Measurements from ENCODE around the gene ERBB4. TPM values are rescaled to one million over a fixed set of nuclear protein-coding genes. Genes with fewer than 3 reads are reported as not detected.

The ERBB4 gene
- total RNA-seq, 1 experiment from 2014 or later = 0.04 TPM

DNA sequence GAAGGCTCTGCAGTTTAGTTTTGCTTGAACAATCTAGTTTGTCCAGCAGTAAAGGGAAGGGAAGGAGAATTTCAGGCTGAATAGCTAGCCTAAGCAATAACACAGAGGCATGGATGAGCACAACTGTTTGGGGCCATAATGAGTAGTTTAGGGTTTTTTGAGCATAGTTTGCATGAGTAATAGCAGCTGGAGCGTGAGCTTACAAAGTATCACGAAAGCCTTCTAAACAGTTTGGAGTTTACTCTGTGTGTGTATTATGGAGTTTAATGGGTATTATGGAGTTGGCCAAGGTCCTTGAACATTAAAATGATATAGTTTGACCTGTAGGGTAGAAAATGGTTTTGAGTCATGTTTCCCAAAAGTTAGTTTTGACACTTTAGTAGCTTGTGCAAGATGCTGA is 782.3 kb downstream of the ERBB4 start:
- no peaks in the 10 kb centered on the region for H3K4me1 Mint-ChIP-seq
- Histone ChIP-seq H3K27me3 (ENCODE audit: insufficient read depth, low read length) (no peaks in the 10 kb centered on the region), H2BK20ac (ENCODE audit: low read depth, low read length, poor library complexity, severe bottlenecking) (no peak overlapping the region), H2AK5ac (ENCODE audit: insufficient read length, low read length) (no peak overlapping the region), H3K27ac (ENCODE audit: insufficient read length, low read depth, low read length) (no peak overlapping the region), H4K8ac (replicated peaks; ENCODE audit: insufficient read length, low read depth, low read length) (no peak overlapping the region), H4K5ac (ENCODE audit: insufficient read length, low read depth, low read length) (no peak overlapping the region), H3K14ac (ENCODE audit: insufficient read depth, low read length) (no peak overlapping the region), H2BK120ac (ENCODE audit: low read depth, low read length, poor library complexity, severe bottlenecking) (no peak overlapping the region), H3K4me2 (ENCODE audit: insufficient read depth, insufficient read length, low read length) (no peak overlapping the region), H4K91ac (ENCODE audit: insufficient read length, low read depth, low read length) (no peak overlapping the region), H3K4ac (ENCODE audit: low read depth, low read length) (no peak overlapping the region), H2BK12ac (ENCODE audit: insufficient read length, low read depth, low read length) (no peak overlapping the region), H2BK5ac (ENCODE audit: insufficient read length, low read length) (no peak overlapping the region), H3K4me1 (ENCODE audit: insufficient read depth, low read length) (no peaks in the 10 kb centered on the region), H3K23me2 (ENCODE audit: insufficient read length, low read depth, low read length, poor library complexity, severe bottlenecking) (no peaks in the 10 kb centered on the region), H3K79me2 (ENCODE audit: insufficient read depth, low read length) (no peaks in the 10 kb centered on the region), H3K9ac (ENCODE audit: extremely low read depth, insufficient read length, low read length) (no peak overlapping the region), H2AFZ (ENCODE audit: low read length) (no peak overlapping the region), H3T11ph (ENCODE audit: low read length) (no peak overlapping the region), H4K20me1 (ENCODE audit: control insufficient read depth, insufficient read depth, insufficient read length) (no peaks in the 10 kb centered on the region), H3K23ac (ENCODE audit: insufficient read length, low read depth, low read length) (no peak overlapping the region), H2BK15ac (ENCODE audit: low read depth, low read length) (no peak overlapping the region), H3K56ac (ENCODE audit: insufficient read length, low read depth, low read length) (no peak overlapping the region), H3K9me3 (ENCODE audit: control insufficient read depth, low read depth, low read length) (no peaks in the 10 kb centered on the region), H3K79me1 (ENCODE audit: insufficient read depth, low read depth, low read length, poor library complexity, severe bottlenecking) (no peaks in the 10 kb centered on the region), H3K18ac (ENCODE audit: insufficient read length, low read depth, low read length) (no peak overlapping the region)
- no peak for DNase-seq
- H3K27ac Mint-ChIP-seq = no peak overlapping the region
- H3K9me3 Mint-ChIP-seq = no peaks in the 10 kb centered on the region
- no peak overlapping the region for H3K4me3 Mint-ChIP-seq
- no CpG with 5 or more reads among the region's 2 CpGs for whole genome bisulfite sequencing (ENCODE audit: extremely low coverage, insufficient read length, low lambda C conversion rate)
- no peaks in the 10 kb centered on the region for H3K36me3 Mint-ChIP-seq (ENCODE audit: insufficient read depth in 1 of 3, low read depth in 3 of 3)
- H3K27me3 Mint-ChIP-seq (ENCODE audit: low read depth) = no peaks in the 10 kb centered on the region
- no peak for TF ChIP-seq CTCF (conservative IDR thresholded peaks at IDR 0.05)

Measured in H9 (cell line).